AG04449 (cell line): ENCODE measurements around the gene GALNT7.

Source experiments
- CTCF ChIA-PET: fragments of 350-600 bp; formaldehyde crosslinking; extraction: SDS; loops from one replicate; lab custom pipeline; 2021; ENCODE audit warnings: antibody characterized with exemption; lab: Yijun Ruan, JAX
- POLR2A ChIA-PET: fragments of 400-600, 350-600 bp; formaldehyde crosslinking; extraction: SDS; loops from one replicate; lab custom pipeline; 2020; ENCODE audit warnings: antibody characterized with exemption, inconsistent platforms; lab: Yijun Ruan, JAX
- DNase-seq: peaks from one replicate; pipeline ENCODE4 v3.0.0-alpha.2; 2010; ENCODE audit warnings: low read depth, low spot score
- H3K4me3 ChIP-seq: 2 replicates; pipeline ENCODE4 v1.5.1; 2011; ENCODE audit warnings: low read depth, mild to moderate bottlenecking, control low read depth, low read length
- CTCF ChIP-seq: IDR thresholded peaks from one replicate; pipeline ENCODE4 v1.5.1; 2011; ENCODE audit warnings: mild to moderate bottlenecking, moderate library complexity, low read length, control low read depth, inconsistent platforms; ENCODE audit not compliant: insufficient read depth; ENCODE audit errors: missing control alignments

Gene GALNT7

DNA sequence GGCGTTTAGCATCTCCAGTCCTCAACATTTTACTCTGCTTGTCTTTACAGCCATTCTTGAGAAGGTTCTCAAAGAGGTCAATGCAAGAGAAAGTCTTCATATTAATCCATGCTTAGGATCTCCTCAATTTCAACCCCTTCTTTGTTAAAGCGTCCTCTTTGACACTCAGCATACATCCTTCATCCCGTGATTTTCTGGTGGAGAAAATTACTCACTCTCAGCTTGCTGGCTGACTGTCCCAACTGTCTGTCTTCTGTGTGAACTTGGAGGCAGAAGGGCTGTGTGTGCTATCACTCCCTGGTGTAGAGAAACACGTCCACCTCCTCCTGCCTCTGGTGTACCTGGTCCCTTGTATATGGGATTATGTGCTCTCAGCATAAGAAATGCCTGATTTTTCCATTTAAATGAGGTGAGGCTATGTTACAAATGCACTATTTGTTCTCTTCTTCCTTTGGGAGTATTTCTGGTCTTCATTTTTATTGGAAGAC, 57.8 kb downstream of the GALNT7 start:
- CTCF ChIA-PET, result no interaction called here
- no peak for DNase-seq
- POLR2A ChIA-PET, result no interaction called here
- no peak overlapping the region for H3K4me3 ChIP-seq
- TF ChIP-seq CTCF, result no peak

DNA sequence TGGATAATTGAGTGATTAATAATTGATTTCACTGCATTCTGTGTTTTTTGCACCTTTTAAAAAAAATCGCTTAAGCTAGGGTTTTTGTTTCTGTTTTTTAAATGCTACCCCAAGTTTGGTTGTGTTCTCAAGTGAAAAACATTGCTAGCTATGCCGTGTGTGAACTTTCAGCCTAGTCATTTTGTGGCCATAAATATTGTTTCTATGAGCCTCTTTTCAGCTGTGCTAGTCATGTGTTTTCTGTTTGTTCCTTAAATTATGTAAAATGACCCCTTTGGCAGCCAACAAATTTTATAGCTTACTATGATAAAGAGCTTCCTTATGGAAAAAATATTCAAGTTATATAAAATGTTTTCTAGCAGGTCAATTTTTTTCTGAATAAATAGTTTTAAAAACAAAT, 59.1 kb downstream of the GALNT7 start:
- POLR2A ChIA-PET, result no interaction called here
- H3K4me3 ChIP-seq, result no peak overlapping the region
- no peak for TF ChIP-seq CTCF
- no peak for DNase-seq
- CTCF ChIA-PET, result interaction anchor here (0.7 to 1.1 kb wide), 3 partner anchors 15 to 203 kb away, joined by 3 read pairs; no protein-coding TSS in a partner anchor

DNA sequence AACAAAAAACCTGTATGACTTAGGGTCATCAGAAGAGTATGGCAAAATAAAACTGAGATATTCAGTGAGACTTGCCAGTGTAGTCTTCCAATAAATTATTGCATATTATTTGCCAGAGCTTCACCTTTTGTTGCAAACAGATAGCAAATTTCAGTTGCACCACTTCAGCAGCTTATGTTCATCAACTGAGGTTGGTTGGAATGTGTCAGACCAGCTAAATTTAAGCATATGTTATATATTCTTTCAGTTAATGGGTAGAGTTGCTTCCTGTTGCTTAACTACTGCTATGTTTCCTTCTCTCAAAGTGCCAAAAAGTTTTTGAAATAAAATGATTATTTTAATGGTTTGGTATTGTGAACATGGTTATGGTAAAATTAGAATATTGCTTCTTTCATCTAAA, 61.5 kb downstream of the GALNT7 start:
- no peak overlapping the region for H3K4me3 ChIP-seq
- TF ChIP-seq CTCF, result no peak
- ChIA-PET POLR2A (no interaction called here), CTCF (interaction anchor here (1.5 to 1.9 kb wide), 2 partner anchors 216 kb away, joined by 3 to 4 read pairs; no protein-coding TSS in a partner anchor)
- no peak for DNase-seq

GRCh38 chr4:173231916-173232315, 63.3 kb downstream of the GALNT7 start:
- no peak for DNase-seq
- CTCF ChIA-PET, result interaction anchor here (1.9 kb wide), 1 partner anchor 218 kb away, joined by 4 read pairs; no protein-coding TSS in a partner anchor
- no peak overlapping the region for H3K4me3 ChIP-seq
- POLR2A ChIA-PET, result no interaction called here
- TF ChIP-seq CTCF, result peak; percentile 14

GRCh38 chr4:173233857-173234256, 65.2 kb downstream of the GALNT7 start:
- DNase-seq, result no peak
- no peak overlapping the region for H3K4me3 ChIP-seq
- ChIA-PET CTCF (interaction anchor here (0.9 kb wide), 1 partner anchor 9 kb away, joined by 3 read pairs; no protein-coding TSS in a partner anchor), POLR2A (no interaction called here)
- no peak for TF ChIP-seq CTCF

DNA sequence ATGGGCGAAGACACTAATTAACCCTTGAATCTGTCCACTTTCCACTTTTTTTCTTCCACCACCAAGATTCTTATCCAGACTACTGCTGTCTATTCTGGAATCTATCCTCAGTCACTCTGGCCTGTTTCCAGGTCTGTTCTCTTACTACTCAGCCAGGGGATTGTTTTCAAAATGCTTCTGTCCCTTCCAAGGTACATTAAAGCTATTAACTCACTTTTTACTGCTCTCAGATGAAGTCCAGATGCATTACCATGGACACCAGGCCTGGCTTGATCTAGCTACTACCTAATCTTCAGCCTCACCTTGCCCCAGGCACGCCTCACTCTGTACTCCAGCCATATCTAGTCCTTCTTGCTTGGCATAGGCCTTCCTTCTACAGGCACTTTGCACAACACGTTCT, 66.4 kb downstream of the GALNT7 start:
- TF ChIP-seq CTCF, result no peak
- H3K4me3 ChIP-seq, result no peak overlapping the region
- ChIA-PET POLR2A (no interaction called here), CTCF (interaction anchor here (1.0 kb wide), 2 partner anchors 23 to 222 kb away, joined by 3 read pairs; no protein-coding TSS in a partner anchor)
- no peak for DNase-seq
